ENCODE data around the gene ALPG.
"Not testable (repeated sequence)": the region's sequence is repeated elsewhere in the genome, so short reads cannot be mapped to it uniquely, and the experiment has no call there.

ALPG gene

DNA sequence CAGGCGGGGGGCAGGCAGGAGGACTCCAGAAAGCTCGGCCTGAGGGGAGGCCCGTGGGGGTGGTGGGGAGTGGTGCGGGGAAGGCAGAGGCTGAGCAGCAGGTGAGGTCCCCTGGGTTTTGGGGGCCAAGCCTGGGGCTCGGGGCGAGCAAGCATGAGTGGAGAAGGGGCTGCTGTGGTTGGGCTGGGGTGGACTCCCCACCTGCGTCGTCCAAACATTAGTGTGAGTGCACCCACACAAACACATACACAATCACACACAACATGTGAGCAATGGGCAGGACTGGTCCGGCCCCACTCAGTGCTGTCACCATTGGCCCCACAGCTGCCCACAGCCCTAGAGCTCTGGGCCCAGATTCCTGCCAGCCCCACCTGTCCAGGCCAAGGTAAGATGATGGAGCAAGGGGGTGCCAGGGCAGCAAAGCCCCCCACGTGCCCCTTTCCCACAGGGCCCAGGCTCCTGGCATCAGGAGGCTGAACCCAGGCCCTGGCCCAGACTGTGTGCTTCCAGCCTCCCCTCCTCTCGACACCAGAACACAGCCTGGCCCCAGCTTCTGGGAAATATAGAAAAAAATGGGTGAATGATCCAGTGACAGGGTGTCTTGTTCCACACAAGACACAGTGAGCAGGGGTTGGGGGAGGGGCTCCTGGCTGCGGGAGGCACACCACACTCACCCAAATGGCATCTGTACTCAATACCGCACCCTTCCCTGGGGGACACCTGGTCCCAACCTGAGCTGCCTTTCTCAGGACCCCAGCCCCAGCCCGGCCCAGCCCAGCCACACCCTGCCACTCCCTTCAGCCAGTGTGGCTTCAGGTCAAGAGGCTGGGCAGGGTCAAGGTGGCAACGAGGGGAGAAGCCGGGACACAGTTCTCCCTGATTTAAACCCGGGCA, 28.6 kb upstream of the ALPG start:
- DNase-seq, result no peak

DNA sequence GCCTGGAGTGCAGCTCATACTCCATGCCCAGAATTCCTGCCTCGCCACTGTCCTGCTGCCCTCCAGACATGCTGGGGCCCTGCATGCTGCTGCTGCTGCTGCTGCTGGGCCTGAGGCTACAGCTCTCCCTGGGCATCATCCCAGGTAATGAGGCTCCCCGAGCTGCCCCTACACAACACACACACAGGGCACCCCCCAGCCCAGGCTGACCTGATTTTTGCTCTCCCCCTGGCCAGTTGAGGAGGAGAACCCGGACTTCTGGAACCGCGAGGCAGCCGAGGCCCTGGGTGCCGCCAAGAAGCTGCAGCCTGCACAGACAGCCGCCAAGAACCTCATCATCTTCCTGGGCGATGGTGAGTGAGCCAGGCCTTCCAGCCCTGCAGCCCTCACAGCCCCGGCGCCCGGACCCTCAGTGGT, 27.9 kb upstream of the ALPG start, which contains the start of gene ALPP:
ALPP (plus strand) TSS at position 17 of the 417 bp plus-strand sequence; CDS start at position 69, 52 bp downstream.
- not testable (repeated sequence) for DNase-seq

DNA sequence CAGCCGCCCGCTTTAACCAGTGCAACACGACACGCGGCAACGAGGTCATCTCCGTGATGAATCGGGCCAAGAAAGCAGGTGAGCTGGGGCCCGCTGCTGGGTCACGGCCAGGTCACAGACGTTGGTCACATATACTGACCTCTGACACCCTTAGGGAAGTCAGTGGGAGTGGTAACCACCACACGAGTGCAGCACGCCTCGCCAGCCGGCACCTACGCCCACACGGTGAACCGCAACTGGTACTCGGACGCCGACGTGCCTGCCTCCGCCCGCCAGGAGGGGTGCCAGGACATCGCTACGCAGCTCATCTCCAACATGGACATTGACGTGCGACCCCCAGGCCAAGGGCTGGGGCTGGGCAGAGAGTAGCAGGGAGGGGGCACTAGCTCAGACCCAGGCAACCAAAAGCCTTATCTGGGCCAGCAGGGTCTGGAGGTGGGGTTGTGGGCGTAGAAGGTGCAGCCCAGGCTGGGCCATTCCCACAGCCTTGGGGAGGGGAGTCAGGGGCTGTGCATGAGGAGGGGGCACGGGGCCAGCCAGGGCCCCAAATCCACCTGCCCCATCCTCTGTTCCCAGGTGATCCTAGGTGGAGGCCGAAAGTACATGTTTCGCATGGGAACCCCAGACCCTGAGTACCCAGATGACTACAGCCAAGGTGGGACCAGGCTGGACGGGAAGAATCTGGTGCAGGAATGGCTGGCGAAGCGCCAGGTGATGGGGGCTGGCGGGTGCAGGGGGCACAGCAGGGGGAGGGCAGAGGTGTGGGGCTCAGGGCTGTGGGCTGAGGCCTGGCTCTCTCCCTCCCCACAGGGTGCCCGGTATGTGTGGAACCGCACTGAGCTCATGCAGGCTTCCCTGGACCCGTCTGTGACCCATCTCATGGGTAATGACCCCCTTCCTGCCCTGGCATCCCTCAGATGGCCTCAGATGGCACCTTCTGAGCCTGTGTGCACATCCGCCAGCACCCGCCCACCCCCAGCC, 26.7 kb upstream of the ALPG start:
- DNase-seq, result not testable (repeated sequence)

- not testable (repeated sequence) for DNase-seq
Observed at GRCh38 chr2:232381204-232382031, 25.2 kb upstream of the ALPG start.

DNA sequence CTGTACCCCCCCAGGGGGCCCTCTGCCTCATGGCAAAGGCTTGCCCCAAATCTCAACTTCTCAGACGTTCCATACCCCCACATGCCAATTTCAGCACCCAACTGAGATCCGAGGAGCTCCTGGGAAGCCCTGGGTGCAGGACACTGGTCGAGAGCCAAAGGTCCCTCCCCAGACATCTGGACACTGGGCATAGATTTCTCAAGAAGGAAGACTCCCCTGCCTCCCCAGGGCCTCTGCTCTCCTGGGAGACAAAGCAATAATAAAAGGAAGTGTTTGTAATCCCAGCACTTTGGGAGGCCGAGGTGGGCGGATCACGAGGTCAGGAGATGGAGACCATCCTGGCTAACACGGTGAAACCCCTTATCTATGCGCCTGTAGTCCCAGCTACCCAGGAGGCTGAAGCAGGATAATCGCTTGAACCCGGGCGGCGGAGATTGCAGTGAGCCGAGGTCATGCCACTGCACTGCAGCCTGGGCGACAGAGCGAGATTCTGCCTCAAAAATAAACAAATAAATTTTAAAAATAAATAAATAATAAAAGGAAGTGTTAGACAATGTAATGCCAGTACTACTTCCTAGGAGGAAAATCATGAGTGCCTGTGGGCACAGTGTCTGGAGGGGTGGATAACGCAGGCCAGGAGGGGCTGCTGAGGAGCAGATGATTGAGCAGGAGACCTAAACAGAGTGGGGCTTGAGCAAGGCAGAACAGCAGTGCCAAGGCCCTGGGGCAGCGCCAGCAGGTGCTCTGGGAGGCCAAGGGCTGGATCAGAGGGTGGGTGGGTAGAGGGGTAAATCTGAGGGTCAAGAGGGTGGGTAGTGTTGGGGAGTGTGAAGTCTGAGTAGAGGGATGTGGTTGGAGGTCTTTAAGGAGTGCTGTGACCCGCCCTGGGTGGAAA, 24.1 kb upstream of the ALPG start:
- DNase-seq, result no peak

DNA sequence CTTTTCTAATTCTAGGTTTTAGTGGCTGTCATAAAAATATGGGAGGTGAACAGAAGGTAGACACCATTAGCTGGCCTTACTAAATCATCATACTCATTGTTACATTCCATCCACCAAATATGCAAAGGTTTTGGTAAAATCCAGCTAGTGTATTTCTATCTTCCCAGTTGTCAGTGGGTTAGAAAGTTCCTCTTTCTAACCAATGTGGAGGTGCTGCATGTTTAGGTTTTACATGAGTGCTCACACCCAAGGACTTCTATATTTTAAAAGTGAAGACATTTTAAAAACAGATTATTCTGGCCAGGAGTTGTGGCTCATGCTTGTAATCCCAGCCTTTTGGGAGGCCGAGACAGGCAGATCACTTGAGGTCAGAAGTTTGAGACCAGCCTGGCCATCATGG, 22.2 kb upstream of the ALPG start:
- DNase-seq, result no peak

DNA sequence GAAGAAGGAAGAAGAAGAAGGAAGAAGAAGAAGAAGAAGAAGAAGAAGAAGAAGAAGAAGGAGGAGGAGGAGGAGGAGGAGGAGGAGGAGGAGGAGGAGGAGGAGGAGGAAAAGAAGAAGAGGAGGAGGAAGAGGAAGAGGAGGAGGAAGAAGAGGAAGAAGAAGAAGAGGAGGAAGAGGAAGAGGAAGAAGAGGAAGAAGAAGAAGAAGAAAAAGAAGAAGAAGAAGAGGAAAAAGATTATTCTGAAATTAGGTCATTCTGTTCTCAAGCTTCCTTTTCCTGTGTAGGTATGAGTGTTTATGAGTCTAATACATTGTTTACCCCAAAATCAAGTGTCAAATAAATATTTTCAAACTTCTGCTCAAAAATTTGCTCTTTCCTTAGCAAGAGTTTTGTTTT, 21.6 kb upstream of the ALPG start:
- not testable (repeated sequence) for DNase-seq

GRCh38 chr2:232385660-232386489, 20.8 kb upstream of the ALPG start:
- no peak for DNase-seq

DNA sequence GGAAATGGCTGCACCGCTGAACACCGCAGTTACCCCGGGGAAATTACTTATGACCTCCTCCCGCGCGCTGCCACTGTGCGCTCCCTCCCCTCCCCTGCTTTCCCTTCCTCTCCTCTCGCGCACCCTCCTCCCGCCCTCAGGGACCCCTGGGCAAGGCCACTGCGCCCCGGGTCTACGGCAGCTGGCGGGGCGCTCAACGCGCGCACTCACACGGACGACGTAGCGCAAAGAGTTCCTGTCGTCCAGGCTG, 20.2 kb upstream of the ALPG start:
- DNase-seq, result no peak

DNA sequence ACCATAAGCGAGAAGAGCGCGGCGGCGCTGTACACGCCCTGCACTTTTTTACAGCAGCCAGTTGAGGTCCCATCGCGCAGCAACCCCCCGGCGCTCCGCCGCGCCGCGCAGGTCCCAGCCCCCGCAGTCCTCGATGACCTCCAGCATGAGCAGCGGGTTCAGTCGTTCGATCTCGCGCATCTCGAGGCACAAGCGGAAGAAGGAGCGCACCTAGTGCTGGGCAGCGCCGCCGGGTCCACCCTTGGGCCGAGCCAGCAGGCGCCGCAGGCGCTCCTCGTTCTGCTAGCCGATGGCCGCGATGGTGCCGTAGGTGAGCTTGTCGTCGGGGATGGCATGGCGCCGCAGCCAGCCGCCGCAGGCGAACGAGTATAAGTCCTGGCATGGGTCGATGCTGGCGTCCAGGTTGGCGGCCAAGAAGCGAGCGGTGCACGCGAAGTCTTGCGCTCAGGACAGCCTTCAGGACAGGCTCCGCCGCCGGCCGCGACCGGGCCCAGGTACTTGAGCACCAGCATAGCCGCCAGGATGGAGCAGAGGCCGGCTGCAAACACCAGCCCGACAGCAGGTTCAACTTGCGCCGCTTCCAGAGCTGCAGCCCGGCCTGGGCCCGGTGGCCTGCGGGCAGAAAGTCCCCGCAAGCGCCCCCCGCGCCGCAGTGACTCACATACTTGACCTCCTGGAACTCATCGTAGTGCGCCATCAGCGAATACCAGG, 19.7 kb upstream of the ALPG start:
- DNase-seq, result no peak

GRCh38 chr2:232387451-232388171, 19.0 kb upstream of the ALPG start:
- DNase-seq, result no peak

GRCh38 chr2:232388324-232388891, 18.2 kb upstream of the ALPG start:
- no peak for DNase-seq

DNA sequence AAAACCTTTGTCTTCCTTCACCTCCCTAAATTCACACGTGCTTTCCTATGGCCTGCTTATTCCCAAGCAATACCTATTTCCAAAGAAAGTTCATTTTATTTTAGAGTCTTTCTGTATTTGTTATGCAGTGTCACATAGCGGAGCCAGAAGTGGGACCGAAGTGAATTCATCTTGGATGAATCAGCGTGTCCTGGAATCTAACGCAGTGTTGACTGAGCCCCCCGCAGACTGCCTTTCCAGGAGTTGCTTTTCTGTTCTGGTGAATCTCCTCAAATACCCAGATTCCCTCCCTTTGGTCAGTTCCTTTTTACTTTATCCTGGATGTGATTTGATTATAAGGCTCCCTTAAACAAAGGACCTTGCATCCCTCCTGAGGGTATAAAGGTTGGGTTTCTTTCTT, 17.3 kb upstream of the ALPG start:
- DNase-seq, result no peak

GRCh38 chr2:232390661-232391060, 16.0 kb upstream of the ALPG start:
- no peak for DNase-seq

GRCh38 chr2:232393556-232393955, 13.1 kb upstream of the ALPG start:
- DNase-seq, result no peak

GRCh38 chr2:232394431-232394830, 12.2 kb upstream of the ALPG start:
- DNase-seq, result not testable (repeated sequence)

DNA sequence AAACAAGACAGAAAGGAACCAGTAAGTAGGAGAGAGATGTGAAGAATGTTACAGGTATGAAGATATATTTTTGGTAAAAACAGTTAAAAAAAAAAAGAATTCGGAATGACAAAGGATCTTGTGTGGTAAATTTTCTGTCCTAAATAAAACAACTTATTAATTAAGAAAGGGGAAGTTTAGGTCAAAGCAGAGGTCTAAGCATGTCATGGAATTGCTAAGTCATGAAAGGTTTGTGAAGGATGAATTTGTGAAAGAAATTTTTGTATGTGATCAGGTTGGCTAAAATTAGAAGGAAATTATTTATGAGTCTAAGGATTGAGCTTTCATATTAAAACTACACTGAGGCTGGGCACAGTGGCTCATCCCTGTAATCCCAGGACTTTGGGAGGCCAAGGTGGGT, 11.1 kb upstream of the ALPG start:
- DNase-seq, result no peak

DNA sequence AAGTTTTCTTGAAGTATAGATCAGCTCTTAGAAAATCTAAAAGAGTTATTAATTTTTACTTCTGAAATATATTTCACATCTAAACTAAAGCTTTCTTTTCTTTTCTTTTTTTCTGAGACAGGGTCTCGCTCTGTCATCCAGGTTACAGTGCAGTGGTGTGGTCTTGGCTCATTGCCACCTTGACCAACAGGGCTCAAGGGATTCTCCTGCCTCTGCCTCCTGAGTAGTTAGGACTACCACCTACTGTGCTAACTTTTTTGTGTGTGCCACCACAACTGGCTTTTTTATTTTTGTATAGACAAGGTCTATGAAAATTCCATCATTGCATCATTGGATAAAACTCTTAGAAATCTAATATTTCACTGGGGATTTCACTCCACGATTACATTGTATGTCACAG, 10.0 kb upstream of the ALPG start:
- no peak for DNase-seq

Measured in suppressor macrophage treated with lipopolysaccharide for 4 hours (primary cell).